Measurements from ENCODE around the gene PIP5K1C.
"Not testable (repeated sequence)": the region's sequence is repeated elsewhere in the genome, so short reads cannot be mapped to it uniquely, and the experiment has no call there.

Gene PIP5K1C

GRCh38 chr19:3658870-3659745 is 41.2 kb downstream of the PIP5K1C start:
- no peak for DNase-seq

- DNase-seq, result no peak
Observed at GRCh38 chr19:3658004-3658869, 42.0 kb downstream of the PIP5K1C start.

- DNase-seq, result no peak
Observed at GRCh38 chr19:3657395-3657769, 42.9 kb downstream of the PIP5K1C start.

- no peak for DNase-seq
Observed at GRCh38 chr19:3656747-3657394, 43.4 kb downstream of the PIP5K1C start.

- DNase-seq, result peak; percentile 37
Observed at GRCh38 chr19:3656073-3656746, 44.1 kb downstream of the PIP5K1C start.

GRCh38 chr19:3655402-3656072 is 44.7 kb downstream of the PIP5K1C start:
- peak; percentile 96 for DNase-seq

- no peak for DNase-seq
Observed at GRCh38 chr19:3653865-3654513, 46.3 kb downstream of the PIP5K1C start.

- DNase-seq, result no peak
Observed at GRCh38 chr19:3653081-3653795, 47.0 kb downstream of the PIP5K1C start.

GRCh38 chr19:3652422-3652821 is 47.8 kb downstream of the PIP5K1C start:
- no peak for DNase-seq

GRCh38 chr19:3651684-3652083 is 48.6 kb downstream of the PIP5K1C start:
- no peak for DNase-seq

- DNase-seq, result no peak
Observed at GRCh38 chr19:3649888-3650287, 50.4 kb downstream of the PIP5K1C start.

GRCh38 chr19:3648037-3648905 is 52.0 kb downstream of the PIP5K1C start:
- no peak for DNase-seq

- not testable (repeated sequence) for DNase-seq
Observed at GRCh38 chr19:3647102-3647501, 53.2 kb downstream of the PIP5K1C start.

GRCh38 chr19:3646336-3647092 is 53.8 kb downstream of the PIP5K1C start:
- DNase-seq, result no peak

- DNase-seq, result no peak
Observed at GRCh38 chr19:3645726-3646125, 54.5 kb downstream of the PIP5K1C start.

- no peak for DNase-seq
Observed at GRCh38 chr19:3645067-3645396, 55.2 kb downstream of the PIP5K1C start.

GRCh38 chr19:3644351-3645066 is 55.8 kb downstream of the PIP5K1C start:
- DNase-seq, result no peak

- DNase-seq, result no peak
Observed at GRCh38 chr19:3643674-3644313, 56.5 kb downstream of the PIP5K1C start.

Measured in fibroblast of upper back skin (primary cell).